Measurements from ENCODE around the gene RBM48. TPM values are rescaled to one million over a fixed set of nuclear protein-coding genes. Genes with fewer than 3 reads are reported as not detected.

The RBM48 gene
- total and polyA plus RNA-seq, 2 of the 13 experiments (the other 11 are each of a cell fraction or from before 2014, with no cell fraction given), result 7.2 to 12.2 TPM

DNA sequence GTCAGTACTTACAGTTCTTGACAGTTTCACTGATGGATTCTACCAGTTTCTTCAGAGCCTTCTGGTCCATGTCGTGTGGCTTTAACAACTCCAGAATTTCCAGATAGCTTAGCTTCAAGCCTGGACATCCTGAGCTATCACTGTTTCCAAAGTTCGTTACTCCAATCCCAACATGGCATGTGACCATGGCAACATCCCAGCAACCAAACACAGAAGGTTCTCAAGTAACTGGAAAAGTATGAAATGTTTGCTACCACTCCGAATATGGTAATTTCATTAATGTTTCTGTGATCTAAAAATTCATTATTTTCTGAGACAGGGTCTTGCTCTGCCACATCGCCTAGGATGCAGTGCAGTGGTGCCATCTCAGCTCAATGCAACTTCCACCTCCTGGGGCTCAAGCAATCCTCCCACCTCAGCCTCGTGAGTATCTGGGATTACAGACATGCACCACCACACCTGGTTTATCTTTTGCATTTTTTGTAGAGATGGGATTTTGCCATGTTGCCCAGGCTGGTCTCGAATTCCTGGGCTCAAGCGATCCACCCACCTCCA lies 29.3 kb downstream of the RBM48 start (continued):
- TF ChIP-seq, protein P1, sequence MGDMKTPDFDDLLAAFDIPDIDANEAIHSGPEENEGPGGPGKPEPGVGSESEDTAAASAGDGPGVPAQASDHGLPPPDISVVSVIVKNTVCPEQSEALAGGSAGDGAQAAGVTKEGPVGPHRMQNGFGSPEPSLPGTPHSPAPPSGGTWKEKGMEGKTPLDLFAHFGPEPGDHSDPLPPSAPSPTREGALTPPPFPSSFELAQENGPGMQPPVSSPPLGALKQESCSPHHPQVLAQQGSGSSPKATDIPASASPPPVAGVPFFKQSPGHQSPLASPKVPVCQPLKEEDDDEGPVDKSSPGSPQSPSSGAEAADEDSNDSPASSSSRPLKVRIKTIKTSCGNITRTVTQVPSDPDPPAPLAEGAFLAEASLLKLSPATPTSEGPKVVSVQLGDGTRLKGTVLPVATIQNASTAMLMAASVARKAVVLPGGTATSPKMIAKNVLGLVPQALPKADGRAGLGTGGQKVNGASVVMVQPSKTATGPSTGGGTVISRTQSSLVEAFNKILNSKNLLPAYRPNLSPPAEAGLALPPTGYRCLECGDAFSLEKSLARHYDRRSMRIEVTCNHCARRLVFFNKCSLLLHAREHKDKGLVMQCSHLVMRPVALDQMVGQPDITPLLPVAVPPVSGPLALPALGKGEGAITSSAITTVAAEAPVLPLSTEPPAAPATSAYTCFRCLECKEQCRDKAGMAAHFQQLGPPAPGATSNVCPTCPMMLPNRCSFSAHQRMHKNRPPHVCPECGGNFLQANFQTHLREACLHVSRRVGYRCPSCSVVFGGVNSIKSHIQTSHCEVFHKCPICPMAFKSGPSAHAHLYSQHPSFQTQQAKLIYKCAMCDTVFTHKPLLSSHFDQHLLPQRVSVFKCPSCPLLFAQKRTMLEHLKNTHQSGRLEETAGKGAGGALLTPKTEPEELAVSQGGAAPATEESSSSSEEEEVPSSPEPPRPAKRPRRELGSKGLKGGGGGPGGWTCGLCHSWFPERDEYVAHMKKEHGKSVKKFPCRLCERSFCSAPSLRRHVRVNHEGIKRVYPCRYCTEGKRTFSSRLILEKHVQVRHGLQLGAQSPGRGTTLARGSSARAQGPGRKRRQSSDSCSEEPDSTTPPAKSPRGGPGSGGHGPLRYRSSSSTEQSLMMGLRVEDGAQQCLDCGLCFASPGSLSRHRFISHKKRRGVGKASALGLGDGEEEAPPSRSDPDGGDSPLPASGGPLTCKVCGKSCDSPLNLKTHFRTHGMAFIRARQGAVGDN (CRISPR knock-in tag; IDR thresholded peaks at IDR 0.05), result no peak
- TF ChIP-seq POLR2G (IDR thresholded peaks at IDR 0.05; ENCODE audit: low read depth, low read length), result peak; percentile 47; the same call in 1 of the 2 replicates

DNA sequence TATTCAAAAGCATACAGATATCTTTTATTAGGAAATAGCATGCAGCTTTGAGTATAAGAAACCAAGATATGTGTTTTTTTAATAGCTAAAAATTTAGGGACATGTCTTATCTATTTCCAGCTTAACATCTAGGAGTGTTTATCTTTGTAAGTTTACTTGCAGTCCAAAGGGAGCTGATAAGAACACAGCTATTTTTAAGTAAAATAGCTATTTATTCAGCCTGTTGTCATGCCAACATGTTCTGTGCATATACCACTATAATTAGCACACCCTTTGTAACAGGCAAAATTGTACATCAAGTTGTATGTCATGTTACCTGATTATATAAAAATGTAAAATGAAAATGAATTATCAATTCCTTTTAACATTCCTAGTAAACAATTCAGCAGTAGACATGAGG lies 32.0 kb downstream of the RBM48 start:
- Histone ChIP-seq H3K79me2 (ENCODE audit: insufficient read depth, low read length) (no peaks in the 10 kb centered on the region), H2AFZ (ENCODE audit: low read length) (no peak overlapping the region), H4K20me1 (ENCODE audit: insufficient read depth, low read length) (no peaks in the 10 kb centered on the region; the same call in 1 of the 2 replicates), H3K9me3 (ENCODE audit: low read length) (no peaks in the 10 kb centered on the region), H3K4me3 (replicated peaks in 1 of 3; ENCODE audit: insufficient read depth in 1 of 3, low read depth in 2 of 3, low read length in 3 of 3) (no peak overlapping the region), H3K4me2 (ENCODE audit: low read depth, low read length) (no peak overlapping the region), H3K27me3 (ENCODE audit: control insufficient read depth in 1 of 2, insufficient read depth in 2 of 2, low read length in 2 of 2) (no peaks in the 10 kb centered on the region), H3K4me1 (ENCODE audit: insufficient read depth, low read length) (no peaks in the 10 kb centered on the region), H3K27ac (ENCODE audit: extremely low read length, insufficient read depth, low read length) (peak overlapping the region; percentile 18), H3K9ac (ENCODE audit: insufficient read depth, low read depth, low read length) (no peak overlapping the region), H3K36me3 (replicated peaks in 1 of 2; ENCODE audit: control insufficient read depth in 1 of 2, insufficient read depth in 2 of 2, low read length in 2 of 2) (peaks cover 3 to 26% of the 10 kb centered on the region in 2 experiments; a peak in 4 of 5 replicates)
- no TSS peak for BruUV-seq (replicated peaks)
- in situ Hi-C loops (cut with HindIII; ENCODE audit: extremely low pct_ligation_motif_present, low pct_unique_long_range_greater_than_20kb), result no loop called here
- no peak for DNase-seq (ENCODE audit: low spot score)
- intact Hi-C loops (cut with micrococcal nuclease; ENCODE audit: unreplicated experiment), result no loop called here
- CTCF ChIA-PET (ENCODE audit: low intra/inter-chr PET ratio, low total read pairs), result no interaction called here
- POLR2A ChIA-PET, result no interaction called here
- FAIRE-seq, result no peak
- no peak for ATAC-seq
- no peak for TF ChIP-seq IKZF4 (CRISPR knock-in tag; IDR thresholded peaks at IDR 0.05; ENCODE audit: borderline replicate concordance, low read depth, not compliant biosample characterization)
- no peak for TF ChIP-seq CREM (IDR thresholded peaks at IDR 0.05)
- TF ChIP-seq CREM (CRISPR knock-in tag; IDR thresholded peaks at IDR 0.05), result no peak
- no peak for TF ChIP-seq ZNF230 (CRISPR knock-in tag; IDR thresholded peaks at IDR 0.05)
- TF ChIP-seq ZNF7 (CRISPR knock-in tag; IDR thresholded peaks at IDR 0.05), result no peak
- TF ChIP-seq RARA (CRISPR knock-in tag; IDR thresholded peaks at IDR 0.05), result no peak
- no peak for TF ChIP-seq ZNF776 (CRISPR knock-in tag; IDR thresholded peaks at IDR 0.05)
- TF ChIP-seq, protein P2, sequence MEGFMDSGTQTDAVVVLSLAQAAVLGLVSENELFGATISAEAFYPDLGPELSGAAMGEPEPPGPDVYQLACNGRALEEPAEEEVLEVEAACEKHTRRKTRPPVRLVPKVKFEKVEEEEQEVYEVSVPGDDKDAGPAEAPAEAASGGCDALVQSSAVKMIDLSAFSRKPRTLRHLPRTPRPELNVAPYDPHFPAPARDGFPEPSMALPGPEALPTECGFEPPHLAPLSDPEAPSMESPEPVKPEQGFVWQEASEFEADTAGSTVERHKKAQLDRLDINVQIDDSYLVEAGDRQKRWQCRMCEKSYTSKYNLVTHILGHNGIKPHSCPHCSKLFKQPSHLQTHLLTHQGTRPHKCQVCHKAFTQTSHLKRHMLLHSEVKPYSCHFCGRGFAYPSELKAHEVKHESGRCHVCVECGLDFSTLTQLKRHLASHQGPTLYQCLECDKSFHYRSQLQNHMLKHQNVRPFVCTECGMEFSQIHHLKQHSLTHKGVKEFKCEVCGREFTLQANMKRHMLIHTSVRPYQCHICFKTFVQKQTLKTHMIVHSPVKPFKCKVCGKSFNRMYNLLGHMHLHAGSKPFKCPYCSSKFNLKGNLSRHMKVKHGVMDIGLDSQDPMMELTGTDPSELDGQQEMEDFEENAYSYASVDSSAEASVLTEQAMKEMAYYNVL (CRISPR knock-in tag; IDR thresholded peaks at IDR 0.05; ENCODE audit: borderline replicate concordance), result no peak
- TF ChIP-seq MLLT10 (CRISPR knock-in tag; IDR thresholded peaks at IDR 0.05), result no peak
- no peak for TF ChIP-seq ZFAT (CRISPR knock-in tag; conservative IDR thresholded peaks at IDR 0.05)
- TF ChIP-seq, protein P3, sequence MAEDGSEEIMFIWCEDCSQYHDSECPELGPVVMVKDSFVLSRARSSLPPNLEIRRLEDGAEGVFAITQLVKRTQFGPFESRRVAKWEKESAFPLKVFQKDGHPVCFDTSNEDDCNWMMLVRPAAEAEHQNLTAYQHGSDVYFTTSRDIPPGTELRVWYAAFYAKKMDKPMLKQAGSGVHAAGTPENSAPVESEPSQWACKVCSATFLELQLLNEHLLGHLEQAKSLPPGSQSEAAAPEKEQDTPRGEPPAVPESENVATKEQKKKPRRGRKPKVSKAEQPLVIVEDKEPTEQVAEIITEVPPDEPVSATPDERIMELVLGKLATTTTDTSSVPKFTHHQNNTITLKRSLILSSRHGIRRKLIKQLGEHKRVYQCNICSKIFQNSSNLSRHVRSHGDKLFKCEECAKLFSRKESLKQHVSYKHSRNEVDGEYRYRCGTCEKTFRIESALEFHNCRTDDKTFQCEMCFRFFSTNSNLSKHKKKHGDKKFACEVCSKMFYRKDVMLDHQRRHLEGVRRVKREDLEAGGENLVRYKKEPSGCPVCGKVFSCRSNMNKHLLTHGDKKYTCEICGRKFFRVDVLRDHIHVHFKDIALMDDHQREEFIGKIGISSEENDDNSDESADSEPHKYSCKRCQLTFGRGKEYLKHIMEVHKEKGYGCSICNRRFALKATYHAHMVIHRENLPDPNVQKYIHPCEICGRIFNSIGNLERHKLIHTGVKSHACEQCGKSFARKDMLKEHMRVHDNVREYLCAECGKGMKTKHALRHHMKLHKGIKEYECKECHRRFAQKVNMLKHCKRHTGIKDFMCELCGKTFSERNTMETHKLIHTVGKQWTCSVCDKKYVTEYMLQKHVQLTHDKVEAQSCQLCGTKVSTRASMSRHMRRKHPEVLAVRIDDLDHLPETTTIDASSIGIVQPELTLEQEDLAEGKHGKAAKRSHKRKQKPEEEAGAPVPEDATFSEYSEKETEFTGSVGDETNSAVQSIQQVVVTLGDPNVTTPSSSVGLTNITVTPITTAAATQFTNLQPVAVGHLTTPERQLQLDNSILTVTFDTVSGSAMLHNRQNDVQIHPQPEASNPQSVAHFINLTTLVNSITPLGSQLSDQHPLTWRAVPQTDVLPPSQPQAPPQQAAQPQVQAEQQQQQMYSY (CRISPR knock-in tag; IDR thresholded peaks at IDR 0.05), result no peak
- TF ChIP-seq SALL1 (CRISPR knock-in tag; IDR thresholded peaks at IDR 0.05), result no peak
- TF ChIP-seq ZNF549 (CRISPR knock-in tag; IDR thresholded peaks at IDR 0.05), result no peak
